Ishikawa (cell line): ENCODE data around the gene LRWD1.

Source experiments
- CEBPB ChIP-seq: IDR thresholded peaks from 2 replicates; pipeline ENCODE4 v1.6.1; 2012
- CREB1 ChIP-seq: IDR thresholded peaks from 2 replicates; pipeline ENCODE4 v1.6.1; 2012; ENCODE audit warnings: low read depth
- EGR1 ChIP-seq: IDR thresholded peaks from 2 replicates; pipeline ENCODE4 v1.6.1; 2012
- EP300 ChIP-seq: IDR thresholded peaks from 2 replicates; pipeline ENCODE4 v1.6.1; 2012; ENCODE audit warnings: borderline replicate concordance
- FOXM1 ChIP-seq: IDR thresholded peaks from 2 replicates; pipeline ENCODE4 v1.6.1; 2012; ENCODE audit warnings: low read depth, borderline replicate concordance
- MAX ChIP-seq: IDR thresholded peaks from 2 replicates; pipeline ENCODE4 v1.6.1; 2012
- NFIC ChIP-seq: IDR thresholded peaks from 2 replicates; pipeline ENCODE4 v1.6.1; 2012
- RAD21 ChIP-seq: IDR thresholded peaks from 2 replicates; pipeline ENCODE4 v1.6.1; 2012; ENCODE audit warnings: low read depth
- REST ChIP-seq: IDR thresholded peaks from 2 replicates; pipeline ENCODE4 v1.6.1; 2012; ENCODE audit warnings: low read depth, mild to moderate bottlenecking
- TAF1 ChIP-seq: IDR thresholded peaks from 2 replicates; pipeline ENCODE4 v1.6.1; 2012; ENCODE audit warnings: low read depth, mild to moderate bottlenecking
- TCF12 ChIP-seq: IDR thresholded peaks from 2 replicates; pipeline ENCODE4 v1.6.1; 2012; ENCODE audit warnings: low read depth
- TEAD4 ChIP-seq: IDR thresholded peaks from 2 replicates; pipeline ENCODE4 v1.6.1; 2012
- YY1 ChIP-seq: IDR thresholded peaks from 2 replicates; pipeline ENCODE4 v1.6.1; 2012; ENCODE audit warnings: low read depth
- ZBTB7A ChIP-seq: IDR thresholded peaks from 2 replicates; pipeline ENCODE4 v1.6.1; 2012; ENCODE audit warnings: low read depth
- TF ChIP-seq, protein P1 (sequence below): IDR thresholded peaks from 2 replicates; pipeline ENCODE4 v1.6.1; 2012

LRWD1 gene

GRCh38 chr7:102467581-102468477, 3.0 kb downstream of the LRWD1 start:
- no peak for TF ChIP-seq ZBTB7A
- no peak for TF ChIP-seq CEBPB
- no peak for TF ChIP-seq TCF12
- no peak for TF ChIP-seq TEAD4

GRCh38 chr7:102468478-102469350, 3.9 kb downstream of the LRWD1 start:
- TF ChIP-seq TCF12 (no peak), RAD21 (no peak), TEAD4 (no peak), CEBPB (no peak), NFIC (no peak), EGR1 (no peak), YY1 (no peak), REST (no peak), EP300 (no peak)
- TF ChIP-seq, protein P1, sequence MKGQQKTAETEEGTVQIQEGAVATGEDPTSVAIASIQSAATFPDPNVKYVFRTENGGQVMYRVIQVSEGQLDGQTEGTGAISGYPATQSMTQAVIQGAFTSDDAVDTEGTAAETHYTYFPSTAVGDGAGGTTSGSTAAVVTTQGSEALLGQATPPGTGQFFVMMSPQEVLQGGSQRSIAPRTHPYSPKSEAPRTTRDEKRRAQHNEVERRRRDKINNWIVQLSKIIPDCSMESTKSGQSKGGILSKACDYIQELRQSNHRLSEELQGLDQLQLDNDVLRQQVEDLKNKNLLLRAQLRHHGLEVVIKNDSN: no peak

- TF ChIP-seq MAX: no peak
- no peak for TF ChIP-seq TAF1
- no peak for TF ChIP-seq TCF12
- no peak for TF ChIP-seq TEAD4
- no peak for TF ChIP-seq CEBPB
- no peak for TF ChIP-seq ZBTB7A
- TF ChIP-seq REST: no peak
- no peak for TF ChIP-seq EGR1
- TF ChIP-seq YY1: no peak
- no peak for TF ChIP-seq FOXM1
- TF ChIP-seq RAD21: no peak
- TF ChIP-seq NFIC: no peak
- TF ChIP-seq, protein P1: no peak
- no peak for TF ChIP-seq CREB1
Observed at GRCh38 chr7:102469351-102469971, 4.7 kb downstream of the LRWD1 start.

DNA sequence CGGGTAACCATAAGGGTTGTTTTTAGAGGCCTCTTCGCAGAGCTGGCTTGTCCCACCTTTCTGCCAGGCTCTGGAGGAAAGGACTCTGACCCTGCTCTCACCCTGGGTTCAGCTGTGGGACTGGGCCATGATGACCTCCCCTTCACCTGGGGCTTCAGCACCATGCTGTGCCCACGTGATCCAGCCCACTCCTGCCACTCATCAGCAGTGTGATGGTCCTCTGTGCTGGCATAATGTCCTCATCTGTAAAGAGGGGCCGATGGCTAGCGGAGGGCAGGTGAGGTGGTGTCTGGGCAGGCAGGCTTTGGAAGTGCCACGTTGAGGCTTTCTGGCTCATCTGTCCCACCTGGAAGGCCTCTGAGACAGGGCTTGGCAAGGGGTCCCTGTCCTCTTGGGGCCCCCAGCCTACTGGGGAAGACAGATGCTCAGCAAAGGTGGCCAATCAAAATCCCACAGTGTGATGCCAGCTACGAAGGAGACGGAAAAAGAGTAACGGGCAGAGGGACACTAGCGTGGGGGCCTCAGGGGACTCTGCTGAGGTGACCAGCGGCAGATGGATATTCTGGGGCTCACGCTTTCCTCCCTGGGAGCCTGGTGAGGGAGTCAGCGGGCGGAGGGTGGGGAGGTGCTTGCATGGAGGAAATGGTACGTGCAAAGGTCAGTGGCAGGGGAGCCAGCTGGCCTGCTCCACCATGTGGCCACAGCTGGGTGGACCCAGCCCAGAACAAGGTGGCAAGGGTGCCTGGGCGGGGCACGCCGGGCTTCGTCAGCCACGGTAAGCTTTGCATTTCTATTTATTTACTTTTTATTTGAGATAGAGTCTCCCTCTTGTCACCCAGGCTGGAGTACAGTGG, 5.4 kb downstream of the LRWD1 start:
- no peak for TF ChIP-seq TAF1

DNA sequence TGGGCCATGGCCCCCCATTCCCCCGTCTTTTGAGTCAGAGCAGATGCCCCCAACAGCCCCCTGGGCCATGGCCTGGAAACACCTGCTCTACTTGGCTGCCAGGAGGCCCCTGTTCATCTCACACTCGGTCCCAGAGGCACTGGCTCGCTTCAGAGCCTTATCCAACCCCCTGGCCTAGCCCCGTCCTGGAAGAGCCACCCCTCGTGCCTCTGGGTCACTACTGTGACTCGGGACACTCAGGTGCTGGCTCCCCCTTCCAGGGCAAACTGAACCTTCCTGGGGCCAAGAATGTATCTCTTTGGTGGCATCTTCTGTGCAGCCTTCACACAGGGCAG, 7.0 kb downstream of the LRWD1 start:
- no peak for TF ChIP-seq ZBTB7A
- no peak for TF ChIP-seq TEAD4
- no peak for TF ChIP-seq NFIC
- no peak for TF ChIP-seq TAF1
- TF ChIP-seq EP300: no peak
- no peak for TF ChIP-seq REST
- no peak for TF ChIP-seq YY1
- no peak for TF ChIP-seq CEBPB
